Measurements from ENCODE around the gene TMEM63C. TPM values are rescaled to one million over a fixed set of nuclear protein-coding genes. Genes with fewer than 3 reads are reported as not detected.

Gene TMEM63C
- total RNA-seq, 1 donor from 2014 or later: 39.9 TPM

DNA sequence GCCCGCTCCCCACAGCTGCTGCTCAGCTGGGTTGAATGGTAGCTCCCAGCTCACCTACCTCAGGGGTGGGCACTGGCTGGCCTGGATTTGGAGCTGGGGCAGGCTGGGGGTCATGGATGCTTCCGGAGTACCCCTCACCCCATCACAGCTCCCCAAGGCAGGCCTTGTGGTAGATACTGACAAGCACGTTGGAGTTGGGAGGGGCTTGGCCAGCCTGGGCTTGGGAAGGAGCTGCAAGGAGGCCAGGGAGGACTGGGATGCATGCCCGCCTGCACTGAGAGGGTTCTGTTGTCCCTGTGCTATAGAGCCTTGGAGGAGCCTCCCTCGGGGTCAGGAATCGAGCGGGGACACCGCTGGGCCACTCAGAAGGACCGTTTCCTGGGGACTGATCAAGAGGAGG is 14.2 kb downstream of the TMEM63C start:
- Mint-ChIP-seq H3K9me3 (ENCODE audit: unreplicated experiment) (peaks cover 19% of the 10 kb centered on the region), H3K27ac (ENCODE audit: unreplicated experiment) (no peak overlapping the region), H3K27me3 (ENCODE audit: unreplicated experiment) (peaks cover 9% of the 10 kb centered on the region), H3K4me1 (ENCODE audit: low read depth, unreplicated experiment) (peaks cover 26% of the 10 kb centered on the region), H3K36me3 (ENCODE audit: unreplicated experiment) (no peaks in the 10 kb centered on the region), H3K4me3 (ENCODE audit: unreplicated experiment) (no peak overlapping the region)
- DNase-seq: no peak
- TF ChIP-seq, protein P1, sequence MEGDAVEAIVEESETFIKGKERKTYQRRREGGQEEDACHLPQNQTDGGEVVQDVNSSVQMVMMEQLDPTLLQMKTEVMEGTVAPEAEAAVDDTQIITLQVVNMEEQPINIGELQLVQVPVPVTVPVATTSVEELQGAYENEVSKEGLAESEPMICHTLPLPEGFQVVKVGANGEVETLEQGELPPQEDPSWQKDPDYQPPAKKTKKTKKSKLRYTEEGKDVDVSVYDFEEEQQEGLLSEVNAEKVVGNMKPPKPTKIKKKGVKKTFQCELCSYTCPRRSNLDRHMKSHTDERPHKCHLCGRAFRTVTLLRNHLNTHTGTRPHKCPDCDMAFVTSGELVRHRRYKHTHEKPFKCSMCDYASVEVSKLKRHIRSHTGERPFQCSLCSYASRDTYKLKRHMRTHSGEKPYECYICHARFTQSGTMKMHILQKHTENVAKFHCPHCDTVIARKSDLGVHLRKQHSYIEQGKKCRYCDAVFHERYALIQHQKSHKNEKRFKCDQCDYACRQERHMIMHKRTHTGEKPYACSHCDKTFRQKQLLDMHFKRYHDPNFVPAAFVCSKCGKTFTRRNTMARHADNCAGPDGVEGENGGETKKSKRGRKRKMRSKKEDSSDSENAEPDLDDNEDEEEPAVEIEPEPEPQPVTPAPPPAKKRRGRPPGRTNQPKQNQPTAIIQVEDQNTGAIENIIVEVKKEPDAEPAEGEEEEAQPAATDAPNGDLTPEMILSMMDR (IDR thresholded peaks at IDR 0.05; ENCODE audit: partially characterized antibody, unreplicated experiment): no peak

DNA sequence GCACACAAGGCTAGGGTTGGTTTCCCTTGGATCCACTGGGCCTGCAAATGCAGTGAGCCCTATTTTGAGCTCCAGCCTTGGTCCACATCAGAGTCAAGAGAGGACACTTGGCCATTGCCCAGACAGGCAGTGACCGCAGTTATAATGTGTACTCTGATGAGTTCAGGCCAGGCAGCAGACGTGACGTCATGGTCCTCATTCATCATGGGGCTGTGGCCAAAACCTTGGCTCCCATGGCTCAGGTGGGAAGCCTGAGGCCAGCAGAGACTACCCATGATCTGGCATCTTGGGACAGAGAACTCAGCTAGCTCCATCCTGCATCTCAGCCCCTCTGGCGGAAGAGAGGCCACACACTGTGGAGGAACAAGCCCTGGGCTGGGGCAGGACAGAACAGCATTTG is 16.4 kb downstream of the TMEM63C start:
- DNase-seq: no peak
- H3K4me1 Mint-ChIP-seq (ENCODE audit: low read depth, unreplicated experiment): peaks cover 43% of the 10 kb centered on the region
- H3K27me3 Mint-ChIP-seq (ENCODE audit: unreplicated experiment): peaks cover 15% of the 10 kb centered on the region
- peaks cover 6% of the 10 kb centered on the region for H3K36me3 Mint-ChIP-seq (ENCODE audit: unreplicated experiment)
- no peak overlapping the region for H3K27ac Mint-ChIP-seq (ENCODE audit: unreplicated experiment)
- peaks cover 22% of the 10 kb centered on the region for H3K9me3 Mint-ChIP-seq (ENCODE audit: unreplicated experiment)
- TF ChIP-seq, protein P1 (IDR thresholded peaks at IDR 0.05; ENCODE audit: partially characterized antibody, unreplicated experiment): no peak
- H3K4me3 Mint-ChIP-seq (ENCODE audit: unreplicated experiment): no peak overlapping the region

DNA sequence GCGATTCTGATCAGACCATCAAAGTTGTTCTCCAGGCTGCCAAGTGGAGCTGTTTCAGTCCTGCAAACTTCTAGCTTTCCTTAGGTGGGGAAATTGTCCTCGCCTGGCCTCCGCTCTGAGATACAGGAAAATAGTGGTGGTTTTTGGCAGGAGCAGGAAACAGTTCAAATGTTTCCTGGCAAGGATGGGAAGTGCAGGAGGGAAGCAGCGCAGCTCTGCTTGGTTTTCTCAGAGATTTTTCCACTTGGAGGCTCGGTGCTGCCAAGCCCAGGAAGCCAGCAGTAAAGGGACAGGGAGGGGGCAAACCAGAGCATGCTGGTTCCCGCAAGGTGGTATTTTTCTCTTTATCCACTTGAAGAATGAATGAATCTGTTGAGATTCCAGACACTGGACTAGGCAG is 17.0 kb downstream of the TMEM63C start:
- no peak for DNase-seq
- Mint-ChIP-seq H3K27me3 (ENCODE audit: unreplicated experiment) (peaks cover 15% of the 10 kb centered on the region), H3K4me3 (ENCODE audit: unreplicated experiment) (peak overlapping the region; percentile 66), H3K9me3 (ENCODE audit: unreplicated experiment) (peaks cover 22% of the 10 kb centered on the region), H3K27ac (ENCODE audit: unreplicated experiment) (peak overlapping the region; percentile 77), H3K36me3 (ENCODE audit: unreplicated experiment) (peaks cover 6% of the 10 kb centered on the region), H3K4me1 (ENCODE audit: low read depth, unreplicated experiment) (peaks cover 45% of the 10 kb centered on the region)
- TF ChIP-seq, protein P1 (IDR thresholded peaks at IDR 0.05; ENCODE audit: partially characterized antibody, unreplicated experiment): no peak

DNA sequence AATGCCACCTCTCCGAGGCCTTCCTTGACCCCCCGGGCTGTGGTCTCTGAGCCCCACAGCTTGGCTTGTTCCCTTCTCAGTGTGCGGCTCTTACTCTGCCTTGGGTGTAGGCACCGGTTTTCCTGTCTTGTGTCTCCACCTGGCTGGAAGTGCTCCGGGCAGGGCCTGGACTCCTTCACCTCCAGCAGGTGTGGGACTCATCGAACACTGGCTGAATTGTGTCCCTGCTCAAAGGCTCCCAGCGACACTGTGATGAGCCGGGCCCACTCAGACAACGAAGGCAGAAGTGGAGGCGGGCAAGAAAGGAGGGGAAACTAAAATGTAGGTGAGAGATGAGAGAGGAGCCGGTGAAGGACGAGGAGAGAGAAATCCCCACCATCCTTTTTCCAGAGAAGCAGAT is 18.0 kb downstream of the TMEM63C start:
- peaks cover 6% of the 10 kb centered on the region for H3K36me3 Mint-ChIP-seq (ENCODE audit: unreplicated experiment)
- peaks cover 22% of the 10 kb centered on the region for H3K9me3 Mint-ChIP-seq (ENCODE audit: unreplicated experiment)
- no peak for DNase-seq
- H3K27me3 Mint-ChIP-seq (ENCODE audit: unreplicated experiment): peaks cover 17% of the 10 kb centered on the region
- H3K4me1 Mint-ChIP-seq (ENCODE audit: low read depth, unreplicated experiment): peaks cover 55% of the 10 kb centered on the region
- peak overlapping the region; percentile 66 for H3K4me3 Mint-ChIP-seq (ENCODE audit: unreplicated experiment)
- TF ChIP-seq, protein P1 (IDR thresholded peaks at IDR 0.05; ENCODE audit: partially characterized antibody, unreplicated experiment): no peak
- H3K27ac Mint-ChIP-seq (ENCODE audit: unreplicated experiment): peak overlapping the region; percentile 77

DNA sequence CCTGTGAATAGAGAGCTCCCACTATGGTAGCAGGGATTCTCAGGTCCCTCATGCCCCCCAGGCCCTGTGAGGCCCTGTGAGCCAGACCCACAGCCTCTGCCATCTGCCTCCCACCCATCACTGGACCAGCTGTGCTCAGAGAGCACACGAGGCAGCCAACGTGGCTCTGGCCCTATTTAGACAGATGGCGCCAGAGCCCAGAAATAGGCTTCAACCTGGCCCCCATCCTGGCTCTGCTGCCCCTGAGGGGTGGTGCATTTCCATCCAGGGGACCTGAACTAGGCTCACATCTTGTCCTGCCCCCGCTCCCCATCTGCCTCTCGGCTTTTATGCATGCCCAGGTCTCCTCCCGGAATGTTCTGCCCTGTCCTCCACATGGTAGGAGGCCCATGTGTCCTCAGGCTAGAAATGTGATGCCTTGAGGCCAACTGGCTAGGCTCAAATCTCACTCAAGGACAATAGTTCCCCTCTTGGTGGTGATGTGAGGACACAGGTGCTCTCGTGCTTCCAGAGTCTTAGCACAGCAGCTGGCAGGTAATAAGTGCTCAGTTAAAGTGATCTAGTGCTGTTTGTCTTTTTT is 18.9 kb downstream of the TMEM63C start:
- peak overlapping the region; percentile 92 for H3K27ac Mint-ChIP-seq (ENCODE audit: unreplicated experiment)
- peaks cover 6% of the 10 kb centered on the region for H3K36me3 Mint-ChIP-seq (ENCODE audit: unreplicated experiment)
- DNase-seq: peak; percentile 40
- TF ChIP-seq, protein P1 (IDR thresholded peaks at IDR 0.05; ENCODE audit: partially characterized antibody, unreplicated experiment): no peak
- peaks cover 24% of the 10 kb centered on the region for H3K9me3 Mint-ChIP-seq (ENCODE audit: unreplicated experiment)
- H3K4me1 Mint-ChIP-seq (ENCODE audit: low read depth, unreplicated experiment): peaks cover 59% of the 10 kb centered on the region
- H3K27me3 Mint-ChIP-seq (ENCODE audit: unreplicated experiment): peaks cover 19% of the 10 kb centered on the region
- H3K4me3 Mint-ChIP-seq (ENCODE audit: unreplicated experiment): peak overlapping the region; percentile 65

Data from glutamatergic neuron (in vitro differentiated cells).